Progenitor cell of endocrine pancreas (in vitro differentiated cells): ENCODE results near the gene KSR1. TPM values are rescaled to one million over a fixed set of nuclear protein-coding genes. Genes with fewer than 3 reads are reported as not detected.
"Not testable (repeated sequence)": the region's sequence is repeated elsewhere in the genome, so short reads cannot be mapped to it uniquely, and the experiment has no call there.

Source experiments
- DNase-seq: peaks from one replicate; pipeline ENCODE4 v3.0.0; 2021; ENCODE audit warnings: low spot score; ENCODE audit not compliant: unreplicated experiment
- H3K27ac Mint-ChIP-seq: 2 replicates; pipeline ENCODE4 v1.8.0; 2021; ENCODE audit warnings: mild to moderate bottlenecking, moderate library complexity, mixed read lengths
- H3K27me3 Mint-ChIP-seq: 2 replicates; pipeline ENCODE4 v1.8.0; 2021; ENCODE audit warnings: mixed read lengths
- H3K36me3 Mint-ChIP-seq: 2 replicates; pipeline ENCODE4 v1.8.0; 2022; ENCODE audit warnings: mixed read lengths; ENCODE audit not compliant: insufficient read depth
- H3K4me1 Mint-ChIP-seq: 2 replicates; pipeline ENCODE4 v1.8.0; 2021; ENCODE audit warnings: low read depth, mixed read lengths
- H3K4me3 Mint-ChIP-seq: 2 replicates; pipeline ENCODE4 v1.8.0; 2021; ENCODE audit warnings: low read depth, mild to moderate bottlenecking, moderate library complexity, mixed read lengths
- H3K9me3 Mint-ChIP-seq: 2 replicates; pipeline ENCODE4 v1.8.0; 2021; ENCODE audit warnings: low read depth, mixed read lengths
- CTCF ChIP-seq: fragments of 200-600 bp; sonication (generic); IDR thresholded peaks from one replicate; pipeline ENCODE4 v1.5.0; 2021; ENCODE audit warnings: antibody characterized with exemption, mild to moderate bottlenecking; ENCODE audit not compliant: unreplicated experiment
- total RNA-seq: library from RNA; stranded (reverse); gene quantifications from 2 replicates; pipeline ENCODE4 v1.2.1, GENCODE V29; 2021

The KSR1 gene
- total RNA-seq, 1 donor from 2014 or later: 70.1 TPM

GRCh38 chr17:27461192-27461859 is 5.1 kb downstream of the KSR1 start:
- no peak for TF ChIP-seq CTCF
- Mint-ChIP-seq H3K4me3 (no peak overlapping the region), H3K36me3 (no peaks in the 10 kb centered on the region), H3K27ac (no peak overlapping the region), H3K4me1 (peaks cover 40% of the 10 kb centered on the region), H3K9me3 (no peaks in the 10 kb centered on the region), H3K27me3 (no peaks in the 10 kb centered on the region)
- DNase-seq: no peak

GRCh38 chr17:27462149-27462548 is 5.9 kb downstream of the KSR1 start:
- Mint-ChIP-seq H3K4me3 (no peak overlapping the region), H3K27me3 (no peaks in the 10 kb centered on the region), H3K36me3 (no peaks in the 10 kb centered on the region), H3K9me3 (no peaks in the 10 kb centered on the region), H3K27ac (no peak overlapping the region), H3K4me1 (peaks cover 39% of the 10 kb centered on the region)
- TF ChIP-seq CTCF: no peak
- no peak for DNase-seq

GRCh38 chr17:27462714-27463113 is 6.5 kb downstream of the KSR1 start:
- no peak overlapping the region for H3K4me3 Mint-ChIP-seq
- H3K27me3 Mint-ChIP-seq: no peaks in the 10 kb centered on the region
- no peaks in the 10 kb centered on the region for H3K9me3 Mint-ChIP-seq
- TF ChIP-seq CTCF: no peak
- H3K27ac Mint-ChIP-seq: no peak overlapping the region
- no peak for DNase-seq
- H3K36me3 Mint-ChIP-seq: no peaks in the 10 kb centered on the region
- H3K4me1 Mint-ChIP-seq: peaks cover 34% of the 10 kb centered on the region

GRCh38 chr17:27463235-27463677 is 7.0 kb downstream of the KSR1 start:
- Mint-ChIP-seq H3K4me3 (no peak overlapping the region), H3K36me3 (no peaks in the 10 kb centered on the region), H3K27me3 (no peaks in the 10 kb centered on the region), H3K27ac (no peak overlapping the region), H3K4me1 (peaks cover 29% of the 10 kb centered on the region), H3K9me3 (no peaks in the 10 kb centered on the region)
- TF ChIP-seq CTCF: no peak
- no peak for DNase-seq

- H3K27ac Mint-ChIP-seq, H3K4me3 Mint-ChIP-seq, H3K27me3 Mint-ChIP-seq, H3K36me3 Mint-ChIP-seq, H3K9me3 Mint-ChIP-seq, DNase-seq: not testable (repeated sequence)
- H3K4me1 Mint-ChIP-seq: peaks cover 21% of the 10 kb centered on the region
These were observed 7.8 kb downstream of the KSR1 start for GRCh38 chr17:27464019-27464418.

GRCh38 chr17:27464431-27464830 is 8.2 kb downstream of the KSR1 start:
- no peak for DNase-seq
- Mint-ChIP-seq H3K36me3 (no peaks in the 10 kb centered on the region), H3K4me1 (peaks cover 19% of the 10 kb centered on the region), H3K4me3 (no peak overlapping the region), H3K9me3 (no peaks in the 10 kb centered on the region), H3K27ac (no peak overlapping the region), H3K27me3 (no peaks in the 10 kb centered on the region)
- no peak for TF ChIP-seq CTCF

- not testable (repeated sequence) for H3K9me3 Mint-ChIP-seq, H3K27me3 Mint-ChIP-seq, H3K27ac Mint-ChIP-seq, H3K4me3 Mint-ChIP-seq, H3K36me3 Mint-ChIP-seq, DNase-seq
- H3K4me1 Mint-ChIP-seq: peaks cover 10% of the 10 kb centered on the region
These were observed 9.6 kb downstream of the KSR1 start for GRCh38 chr17:27465875-27466274.
